Transverse colon (tissue), 4 donors: ENCODE results near the gene OR4X2. TPM values are rescaled to one million over a fixed set of nuclear protein-coding genes. Genes with fewer than 3 reads are reported as not detected.
"Not testable (repeated sequence)": the region's sequence is repeated elsewhere in the genome, so short reads cannot be mapped to it uniquely, and the experiment has no call there.

Experiments used
- DNase-seq: peaks from one replicate; pipeline ENCODE4 v3.0.0-alpha.2; 2019
- H3K27ac ChIP-seq, 4 donors: fragments of 200-600 bp; sonication (generic); 2 replicates each; pipeline ENCODE4 v1.5.1; 2016 to 2018; ENCODE audit warnings: inconsistent platforms in 4 of 4
- H3K27me3 ChIP-seq: fragments of 200-600 bp; sonication (generic); 2 replicates; pipeline ENCODE4 v1.5.1; 2017; ENCODE audit warnings: inconsistent platforms
- H3K36me3 ChIP-seq, 4 donors: fragments of 200-600 bp; sonication (generic); 2 replicates each; pipeline ENCODE4 v1.5.1; 2017 to 2019; ENCODE audit warnings: inconsistent platforms in 4 of 4
- H3K4me1 ChIP-seq, 4 donors: fragments of 200-600 bp; sonication (generic); 2 replicates each; pipeline ENCODE4 v1.5.1; 2017 to 2020; ENCODE audit warnings: inconsistent platforms in 4 of 4
- H3K4me3 ChIP-seq, 4 donors: fragments of 200-600 bp; sonication (generic); 1 replicate in 1 of 4; 2 replicates in 3 of 4; pipeline versions ENCODE4 v1.5.1 to v1.6.1; 2017 to 2019; ENCODE audit warnings: inconsistent platforms in 4 of 4
- H3K9me3 ChIP-seq, 2 donors: fragments of 200-600 bp; sonication (generic); 2 replicates each; pipeline ENCODE4 v1.5.1; 2017 to 2019; ENCODE audit warnings: inconsistent platforms in 2 of 2
- EP300 ChIP-seq: sonication (generic); formaldehyde crosslinking; IDR thresholded peaks from one replicate; pipeline ENCODE4 v1.6.1; 2017; ENCODE audit warnings: antibody characterized with exemption, low read depth
- POLR2A ChIP-seq: fragments of 450-650 bp; IDR thresholded peaks from one replicate; pipeline ENCODE4 v1.6.1; 2016; ENCODE audit warnings: antibody characterized with exemption, mild to moderate bottlenecking, moderate library complexity
- POLR2AphosphoS5 ChIP-seq, 3 donors: sonication (generic); formaldehyde crosslinking; IDR thresholded peaks; one replicate each; pipeline ENCODE4 v1.6.1; 2016; ENCODE audit warnings: antibody characterized with exemption in 3 of 3
- WGBS, 2 donors: methylation state at CpG; one replicate each; pipeline ENCODE4 v1.1.5; 2018; ENCODE audit warnings: low coverage in 1 of 2; 5-methylcytosine and 5-hydroxymethylcytosine counted together
- in situ Hi-C, 4 donors: fragments of 200-750 bp; cut with MboI; loops; one replicate each; pipeline versions ENCODE4 v1.15.0 to v1.15.1; 2017; ENCODE audit warnings: low sequenced_read_pairs in 3 of 4, low pct_ligation_motif_present in 1 of 4, low pct_unique_long_range_greater_than_20kb in 1 of 4
- intact Hi-C: fragments of 100-400 bp; cut with DNase I; formaldehyde crosslinking; loops from one replicate; pipeline ENCODE4 v1.15.1; 2023; ENCODE audit warnings: low total_unique reads
- total RNA-seq, 4 donors: library from RNA; depleted of rRNA; stranded (reverse); fragments of >200 nt; gene quantifications; one replicate each; pipeline ENCODE4 v1.1.0, GENCODE V29; 2016
- TF ChIP-seq, protein P1 (sequence below), 5 experiments: fragments of 200-600 bp in 3 of 5; fragments of 450-650 bp in 2 of 5; sonication (generic) in 3 of 5; IDR thresholded peaks; 1 replicate in 2 of 5; 2 replicates in 3 of 5; pipeline ENCODE4 v1.5.1; 2016 to 2017; ENCODE audit warnings: antibody characterized with exemption in 5 of 5, inconsistent platforms in 3 of 5, mild to moderate bottlenecking in 2 of 5, moderate library complexity in 1 of 5

Gene OR4X2, protein sequence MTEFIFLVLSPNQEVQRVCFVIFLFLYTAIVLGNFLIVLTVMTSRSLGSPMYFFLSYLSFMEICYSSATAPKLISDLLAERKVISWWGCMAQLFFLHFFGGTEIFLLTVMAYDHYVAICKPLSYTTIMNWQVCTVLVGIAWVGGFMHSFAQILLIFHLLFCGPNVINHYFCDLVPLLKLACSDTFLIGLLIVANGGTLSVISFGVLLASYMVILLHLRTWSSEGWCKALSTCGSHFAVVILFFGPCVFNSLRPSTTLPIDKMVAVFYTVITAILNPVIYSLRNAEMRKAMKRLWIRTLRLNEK
- not detected for total RNA-seq

- Histone ChIP-seq H3K27me3 (no peaks in the 10 kb centered on the region), H3K36me3 (no peaks in the 10 kb centered on the region), H3K4me1 (no peaks in the 10 kb centered on the region), H3K4me3 (no peak within 1 kb of the TSS), H3K27ac (no peak within 1 kb of the TSS), H3K9me3 (peaks cover 14% of the 10 kb centered on the region in 2 donors)
- in situ Hi-C loops (no loop called here), intact Hi-C loops (no loop called here)
- TF ChIP-seq EP300 (no peak), POLR2AphosphoS5 (IDR thresholded peaks at IDR 0.05) (no peak), POLR2A (no peak)
- TF ChIP-seq, protein P1, sequence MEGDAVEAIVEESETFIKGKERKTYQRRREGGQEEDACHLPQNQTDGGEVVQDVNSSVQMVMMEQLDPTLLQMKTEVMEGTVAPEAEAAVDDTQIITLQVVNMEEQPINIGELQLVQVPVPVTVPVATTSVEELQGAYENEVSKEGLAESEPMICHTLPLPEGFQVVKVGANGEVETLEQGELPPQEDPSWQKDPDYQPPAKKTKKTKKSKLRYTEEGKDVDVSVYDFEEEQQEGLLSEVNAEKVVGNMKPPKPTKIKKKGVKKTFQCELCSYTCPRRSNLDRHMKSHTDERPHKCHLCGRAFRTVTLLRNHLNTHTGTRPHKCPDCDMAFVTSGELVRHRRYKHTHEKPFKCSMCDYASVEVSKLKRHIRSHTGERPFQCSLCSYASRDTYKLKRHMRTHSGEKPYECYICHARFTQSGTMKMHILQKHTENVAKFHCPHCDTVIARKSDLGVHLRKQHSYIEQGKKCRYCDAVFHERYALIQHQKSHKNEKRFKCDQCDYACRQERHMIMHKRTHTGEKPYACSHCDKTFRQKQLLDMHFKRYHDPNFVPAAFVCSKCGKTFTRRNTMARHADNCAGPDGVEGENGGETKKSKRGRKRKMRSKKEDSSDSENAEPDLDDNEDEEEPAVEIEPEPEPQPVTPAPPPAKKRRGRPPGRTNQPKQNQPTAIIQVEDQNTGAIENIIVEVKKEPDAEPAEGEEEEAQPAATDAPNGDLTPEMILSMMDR (IDR thresholded peaks at IDR 0.05) = no peak
- no peak for DNase-seq
These were observed at the start of gene OR4X2 for GRCh38 chr11:48244804-48245203. Gene OR4X2, plus strand, starts transcription at chr11:48245104. Its CDS starts 0 bp downstream, at chr11:48245104.

GRCh38 chr11:48207881-48208280 lies 37.0 kb upstream of the OR4X2 start:
- TF ChIP-seq EP300 (no peak), POLR2A (no peak)
- Histone ChIP-seq H3K27ac (no peak overlapping the region), H3K9me3 (no peaks in the 10 kb centered on the region), H3K27me3 (no peaks in the 10 kb centered on the region), H3K4me3 (no peak overlapping the region), H3K36me3 (no peaks in the 10 kb centered on the region), H3K4me1 (no peaks in the 10 kb centered on the region)
- in situ Hi-C loops (no loop called here), intact Hi-C loops (no loop called here)
- 83 to 93% methylated on average over 2 of the region's 2 CpGs for WGBS, 2 donors
- DNase-seq = no peak

GRCh38 chr11:48210052-48210451 lies 34.9 kb upstream of the OR4X2 start:
- H3K9me3 ChIP-seq = no peaks in the 10 kb centered on the region
- no peaks in the 10 kb centered on the region for H3K4me1 ChIP-seq
- no peaks in the 10 kb centered on the region for H3K36me3 ChIP-seq
- in situ Hi-C loops = loop anchor here in 1 of 4 donors (10.0 kb wide), 1 partner anchor 65 kb away; no protein-coding TSS in a partner anchor
- intact Hi-C loops = no loop called here
- no peak for TF ChIP-seq POLR2AphosphoS5 (IDR thresholded peaks at IDR 0.05)
- TF ChIP-seq, protein P1 (IDR thresholded peaks at IDR 0.05) = peak in 1 of 5 experiments; percentile 6
- no peak for TF ChIP-seq POLR2A
- no peak overlapping the region for H3K4me3 ChIP-seq
- DNase-seq = no peak
- WGBS, 2 donors = 38 to 45% methylated on average over 7 of the region's 7 CpGs
- H3K27ac ChIP-seq = no peak overlapping the region
- H3K27me3 ChIP-seq = no peaks in the 10 kb centered on the region

DNA sequence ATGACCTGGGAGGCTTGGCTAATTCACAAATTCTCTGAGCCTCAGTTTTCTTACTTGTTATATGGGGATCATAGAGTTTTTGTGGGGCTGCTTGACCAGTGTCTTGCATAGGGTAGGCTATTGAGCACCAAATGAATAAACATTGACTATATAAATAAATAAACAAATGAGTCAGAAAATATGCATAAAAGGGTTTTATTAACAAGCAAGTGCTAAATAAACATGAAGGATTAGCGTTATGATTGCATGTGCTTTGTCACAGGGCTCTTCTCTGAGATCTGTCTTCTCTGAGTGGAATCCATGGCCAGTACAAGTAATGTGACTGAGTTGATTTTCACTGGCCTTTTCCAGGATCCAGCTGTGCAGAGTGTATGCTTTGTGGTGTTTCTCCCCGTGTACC lies 28.4 kb upstream of the OR4X2 start, which contains the start of gene OR4B1:
Gene OR4B1, plus strand, starts transcription at position 301 of the 400 bp plus-strand sequence. Its CDS starts 0 bp downstream, at position 301.
- H3K9me3 ChIP-seq = no peaks in the 10 kb centered on the region
- intact Hi-C loops = no loop called here
- DNase-seq = no peak
- no peaks in the 10 kb centered on the region for H3K27me3 ChIP-seq
- H3K36me3 ChIP-seq = no peaks in the 10 kb centered on the region
- TF ChIP-seq, protein P1 (IDR thresholded peaks at IDR 0.05) = no peak
- no peak within 1 kb of the TSS for H3K4me3 ChIP-seq
- H3K4me1 ChIP-seq = no peaks in the 10 kb centered on the region
- no peak within 1 kb of the TSS for H3K27ac ChIP-seq
- in situ Hi-C loops = loop anchor here in 1 of 4 donors (10.0 kb wide), 1 partner anchor 58 kb away; no protein-coding TSS in a partner anchor
- 69 to 73% methylated on average over 2 of the region's 2 CpGs for WGBS, 2 donors

DNA sequence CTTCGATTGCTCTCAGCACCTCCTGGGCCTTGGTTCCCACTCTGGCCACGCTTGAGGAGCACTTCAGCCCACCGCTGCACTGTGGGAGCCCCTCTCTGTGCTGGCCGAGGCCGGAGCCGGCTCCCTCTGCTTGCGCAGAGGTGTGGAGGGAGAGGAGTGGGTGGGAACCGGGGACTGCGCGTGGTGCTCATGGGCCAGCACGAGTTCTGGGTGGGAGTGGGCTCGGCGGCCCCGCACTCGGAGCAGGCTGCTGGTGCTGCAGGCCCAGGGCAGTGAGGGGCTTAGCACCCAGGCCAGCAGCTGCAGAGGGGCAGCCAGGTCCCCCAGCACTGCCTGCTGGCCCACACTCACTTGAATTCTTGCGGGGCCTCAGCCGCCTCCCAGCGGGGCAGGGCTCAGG lies 16.1 kb upstream of the OR4X2 start:
- Histone ChIP-seq H3K4me1 (no peaks in the 10 kb centered on the region), H3K27me3 (no peaks in the 10 kb centered on the region), H3K4me3 (no peak overlapping the region), H3K36me3 (no peaks in the 10 kb centered on the region), H3K27ac (no peak overlapping the region), H3K9me3 (no peaks in the 10 kb centered on the region)
- in situ Hi-C loops = no loop called here
- intact Hi-C loops = no loop called here
- DNase-seq = no peak
- TF ChIP-seq POLR2A (no peak), POLR2AphosphoS5 (IDR thresholded peaks at IDR 0.05) (no peak), EP300 (no peak)
- TF ChIP-seq, protein P1 (IDR thresholded peaks at IDR 0.05) = no peak
- 79% methylated on average over 16 of the region's 18 CpGs; no CpG with 5 or more reads in 1 of the 2 donors for WGBS, 2 donors

DNA sequence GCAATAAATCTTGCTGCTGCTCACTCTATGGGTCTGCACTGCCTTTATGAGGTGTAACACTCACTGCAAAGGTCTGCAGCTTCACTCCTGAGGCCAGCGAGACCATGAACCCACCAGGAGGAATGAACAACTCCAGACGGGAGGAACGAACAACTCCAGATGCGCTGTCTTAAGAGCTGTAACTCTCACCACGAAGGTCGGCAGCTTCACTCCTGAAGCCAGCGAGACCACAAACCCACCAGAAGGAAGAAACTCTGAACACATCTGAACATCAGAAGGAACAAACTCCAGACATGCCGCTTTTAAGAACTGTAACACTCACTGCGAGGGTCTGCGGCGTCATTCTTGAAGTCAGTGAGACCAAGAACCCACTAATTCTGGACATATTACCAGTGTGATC lies 14.8 kb upstream of the OR4X2 start:
- H3K4me3 ChIP-seq, H3K27me3 ChIP-seq, H3K9me3 ChIP-seq, H3K36me3 ChIP-seq, in situ Hi-C loops, DNase-seq, H3K4me1 ChIP-seq, intact Hi-C loops, H3K27ac ChIP-seq: not testable (repeated sequence)
- WGBS, 2 donors = 85% methylated on average over 11 of the region's 11 CpGs; no CpG with 5 or more reads in 1 of the 2 donors
